ACHN (cell line): ENCODE results near the gene ATG7.

ENCODE experiments used
- DNase-seq: peaks from one replicate; pipeline ENCODE4 v3.0.0-alpha.2; 2015
- in situ Hi-C: cut with HindIII; loops from 2 replicates; pipeline ENCODE4 v1.10.0; 2017; ENCODE audit warnings: low sequenced_read_pairs, low pct_ligation_motif_present, low pct_unique_long_range_greater_than_20kb

Gene ATG7

GRCh38 chr3:11547498-11547897, 275.3 kb downstream of the ATG7 start:
- in situ Hi-C loops: no loop called here
- no peak for DNase-seq

DNA sequence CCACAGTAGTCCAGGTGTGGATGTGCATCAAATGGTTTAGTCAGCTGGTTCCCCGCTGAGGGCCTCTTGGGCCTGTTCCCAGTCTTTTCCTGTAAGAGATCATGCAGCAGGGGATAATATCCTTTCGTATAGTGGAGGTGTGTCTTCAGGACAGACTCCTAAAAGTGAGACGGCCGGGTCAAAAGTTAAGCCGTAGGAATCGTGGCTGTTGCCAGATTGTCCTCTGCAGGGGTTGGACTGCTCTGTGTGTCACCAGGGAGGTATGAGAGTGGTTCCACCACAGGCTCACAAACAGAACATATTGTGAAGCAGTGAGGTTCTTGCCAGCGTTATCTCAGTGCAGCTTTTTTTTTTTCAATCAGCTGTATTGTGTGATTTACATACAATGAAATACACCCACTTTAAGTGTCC, 276.5 kb downstream of the ATG7 start:
- peak; percentile 64 for DNase-seq

DNA sequence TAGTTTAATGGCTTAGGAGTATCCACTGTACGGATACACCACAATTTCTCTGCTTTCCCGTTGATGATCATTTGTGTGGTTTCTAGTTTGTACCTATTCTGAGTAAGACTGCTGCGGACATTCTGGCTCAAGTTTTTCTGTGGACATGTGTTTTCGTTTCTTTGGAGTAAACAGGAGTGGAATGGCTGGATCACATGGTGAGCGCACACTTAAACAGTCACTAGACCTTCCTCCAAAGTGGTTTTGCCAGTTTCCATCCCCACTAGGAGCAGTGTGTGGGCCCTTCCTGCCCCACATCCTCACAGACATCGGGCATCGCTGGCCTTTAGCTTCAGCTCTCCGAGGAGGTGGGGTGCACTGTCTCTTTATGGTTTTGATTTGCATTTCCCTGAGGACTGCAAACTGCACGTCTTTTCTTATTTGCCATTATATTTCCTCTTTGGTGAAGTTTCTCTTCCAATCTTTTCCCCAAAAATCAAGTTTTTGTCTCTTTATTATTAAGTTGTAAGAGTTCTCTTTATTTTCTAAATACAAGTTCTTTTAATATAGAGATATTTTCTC, 277.5 kb downstream of the ATG7 start:
- DNase-seq: no peak
- in situ Hi-C loops: no loop called here

More for the DNA sequence above, 276.5 kb downstream of the ATG7 start:
- in situ Hi-C loops: no loop called here

GRCh38 chr3:11551036-11551435, 278.8 kb downstream of the ATG7 start:
- DNase-seq: no peak
- in situ Hi-C loops: no loop called here

DNA sequence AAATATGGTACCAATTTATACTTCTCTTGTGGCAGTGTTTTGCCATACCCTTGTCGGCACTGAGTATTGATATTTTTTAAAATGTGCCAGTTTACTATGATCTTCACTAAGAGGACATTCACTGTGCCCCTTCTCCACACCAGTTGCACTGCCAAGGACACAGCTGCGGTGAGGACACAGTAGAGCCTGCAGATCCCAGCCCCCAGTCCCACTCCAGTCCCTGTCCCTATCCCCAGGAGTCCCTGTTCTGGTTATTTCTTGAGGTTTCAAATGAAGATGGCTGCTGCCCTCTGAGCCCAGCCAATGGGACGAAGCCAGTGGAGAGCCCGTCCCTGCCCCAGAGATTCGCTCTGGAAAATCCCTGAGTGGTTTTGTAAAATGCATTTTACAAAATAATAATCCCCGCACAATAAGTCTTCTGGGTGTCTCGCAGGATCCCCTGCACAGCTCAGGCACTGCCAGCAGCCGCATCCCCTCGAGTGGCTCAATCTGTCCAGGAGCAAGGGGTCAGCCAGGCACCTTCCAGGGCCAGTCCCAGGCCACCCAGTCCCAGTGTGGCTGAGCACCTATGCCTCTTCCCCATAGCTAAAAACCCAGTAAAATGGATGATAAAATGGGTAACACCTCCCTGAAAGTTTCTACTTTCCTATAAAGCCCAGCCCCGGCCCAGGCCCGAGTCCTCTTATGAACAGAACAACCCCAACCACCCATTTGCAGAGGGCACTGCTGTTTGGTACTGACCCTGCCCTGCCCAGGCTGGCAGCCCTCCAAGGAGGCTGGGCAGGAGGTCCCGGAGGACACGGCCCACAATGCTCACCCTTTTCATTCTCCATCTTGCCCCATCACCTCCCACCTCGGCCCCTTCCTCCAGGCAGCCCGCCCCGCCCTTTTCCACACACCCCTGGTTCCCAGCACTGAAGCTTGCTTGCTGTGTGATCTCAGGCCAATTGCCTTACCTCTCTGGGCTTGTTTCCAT, 280.4 kb downstream of the ATG7 start:
- no peak for DNase-seq
- in situ Hi-C loops: no loop called here

GRCh38 chr3:11553436-11554235, 281.4 kb downstream of the ATG7 start:
- DNase-seq: no peak

DNA sequence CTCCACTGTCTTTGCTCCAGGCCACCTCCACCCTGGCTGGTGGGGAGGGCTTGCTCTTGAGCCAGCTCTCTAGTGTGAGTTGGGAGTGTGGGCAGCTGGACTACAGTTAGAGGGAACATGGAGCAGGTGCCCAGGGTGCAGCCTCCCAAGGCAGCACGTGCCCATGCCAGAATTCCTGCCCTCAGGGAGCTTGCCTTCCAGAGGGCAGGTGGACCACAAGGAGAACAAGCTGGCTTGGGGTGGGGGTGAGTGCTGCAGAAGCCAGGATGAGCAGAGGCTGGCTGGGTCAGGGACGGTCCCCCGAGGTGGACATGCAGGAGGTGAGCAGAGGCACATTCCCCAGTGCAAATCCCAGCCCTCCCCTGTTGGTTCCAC, 282.0 kb downstream of the ATG7 start:
- DNase-seq: no peak
- in situ Hi-C loops: no loop called here

More at GRCh38 chr3:11553436-11554235, 281.4 kb downstream of the ATG7 start:
- in situ Hi-C loops: no loop called here

DNA sequence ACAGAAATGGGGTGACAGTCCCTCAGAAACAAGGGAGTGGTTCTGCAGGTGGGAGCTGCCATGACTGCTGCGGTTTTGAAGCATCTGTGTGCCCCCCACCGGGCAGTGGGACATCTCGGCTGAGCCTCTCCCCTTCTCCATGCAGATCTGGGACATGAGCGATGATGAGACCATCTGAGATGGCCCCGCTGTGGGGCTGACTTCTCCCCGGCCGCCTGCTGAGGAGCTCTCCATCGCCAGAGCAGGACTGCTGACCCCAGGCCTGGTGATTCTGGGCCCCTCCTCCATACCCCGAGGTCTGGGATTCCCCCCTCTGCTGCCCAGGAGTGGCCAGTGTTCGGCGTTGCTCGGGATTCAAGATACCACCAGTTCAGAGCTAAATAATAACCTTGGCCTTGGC, 282.5 kb downstream of the ATG7 start:
- DNase-seq: no peak
- in situ Hi-C loops: no loop called here

- DNase-seq: no peak
- in situ Hi-C loops: no loop called here
These were observed 283.1 kb downstream of the ATG7 start for GRCh38 chr3:11555211-11555782.

DNA sequence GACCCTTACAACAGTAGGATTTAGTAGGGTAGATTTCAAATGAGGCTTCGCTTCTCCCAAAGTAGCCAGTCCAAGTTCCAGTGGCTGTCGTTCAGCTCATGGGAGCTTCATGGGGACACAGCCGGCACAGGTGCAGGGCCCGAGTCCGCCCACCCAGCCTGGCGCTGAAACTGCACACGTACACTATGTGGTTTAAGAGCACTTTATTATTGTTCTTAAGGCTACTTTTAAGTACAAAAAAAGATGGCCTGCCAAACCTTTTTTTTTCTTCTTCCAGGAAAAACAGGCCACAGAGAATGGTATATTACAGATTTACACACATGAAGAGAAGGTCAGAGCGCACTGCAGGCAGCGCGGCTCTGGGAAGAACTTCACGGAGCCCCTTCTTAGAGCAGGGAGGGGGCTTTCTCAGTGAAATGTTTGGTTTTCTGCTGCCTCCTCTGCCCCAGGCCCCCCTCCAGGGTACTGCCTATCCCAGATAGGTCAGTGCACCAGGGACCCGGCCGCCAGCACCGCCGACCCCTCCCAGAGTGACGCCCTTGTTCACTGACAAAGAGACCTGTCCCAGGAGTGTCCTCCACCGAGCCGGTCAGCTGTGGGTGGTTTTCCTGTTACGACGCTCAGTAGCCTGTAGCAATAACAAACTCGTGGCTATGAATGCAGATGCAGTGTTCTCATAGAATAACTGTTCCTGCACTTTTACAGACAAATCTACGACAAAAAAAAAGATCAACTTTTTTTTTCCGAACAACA, 283.9 kb downstream of the ATG7 start:
- in situ Hi-C loops: no loop called here
- DNase-seq: no peak

GRCh38 chr3:11556851-11557644, 284.9 kb downstream of the ATG7 start:
- DNase-seq: no peak
- in situ Hi-C loops: no loop called here

DNA sequence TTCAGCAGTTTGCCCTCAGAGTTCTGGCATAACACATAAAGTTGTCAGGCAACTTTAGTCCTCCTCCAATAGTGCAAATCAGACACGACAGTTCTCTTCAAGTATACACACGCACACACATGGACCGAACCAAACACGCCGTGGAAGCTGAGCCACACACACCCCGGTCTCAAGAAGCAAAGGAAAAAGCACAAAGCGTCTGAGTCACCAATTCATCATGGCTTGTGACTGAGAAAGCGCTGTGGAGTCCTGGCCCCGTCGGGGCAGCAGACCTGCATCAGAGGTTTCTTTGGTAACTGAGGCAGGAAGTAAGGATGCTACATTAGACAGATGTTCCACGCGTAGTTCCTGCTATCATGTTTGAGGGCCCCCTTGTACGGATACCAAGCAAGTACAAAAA, 285.8 kb downstream of the ATG7 start:
- DNase-seq: no peak
- in situ Hi-C loops: no loop called here

- in situ Hi-C loops: no loop called here
- no peak for DNase-seq
These were observed 286.3 kb downstream of the ATG7 start for GRCh38 chr3:11558411-11558903.

DNA sequence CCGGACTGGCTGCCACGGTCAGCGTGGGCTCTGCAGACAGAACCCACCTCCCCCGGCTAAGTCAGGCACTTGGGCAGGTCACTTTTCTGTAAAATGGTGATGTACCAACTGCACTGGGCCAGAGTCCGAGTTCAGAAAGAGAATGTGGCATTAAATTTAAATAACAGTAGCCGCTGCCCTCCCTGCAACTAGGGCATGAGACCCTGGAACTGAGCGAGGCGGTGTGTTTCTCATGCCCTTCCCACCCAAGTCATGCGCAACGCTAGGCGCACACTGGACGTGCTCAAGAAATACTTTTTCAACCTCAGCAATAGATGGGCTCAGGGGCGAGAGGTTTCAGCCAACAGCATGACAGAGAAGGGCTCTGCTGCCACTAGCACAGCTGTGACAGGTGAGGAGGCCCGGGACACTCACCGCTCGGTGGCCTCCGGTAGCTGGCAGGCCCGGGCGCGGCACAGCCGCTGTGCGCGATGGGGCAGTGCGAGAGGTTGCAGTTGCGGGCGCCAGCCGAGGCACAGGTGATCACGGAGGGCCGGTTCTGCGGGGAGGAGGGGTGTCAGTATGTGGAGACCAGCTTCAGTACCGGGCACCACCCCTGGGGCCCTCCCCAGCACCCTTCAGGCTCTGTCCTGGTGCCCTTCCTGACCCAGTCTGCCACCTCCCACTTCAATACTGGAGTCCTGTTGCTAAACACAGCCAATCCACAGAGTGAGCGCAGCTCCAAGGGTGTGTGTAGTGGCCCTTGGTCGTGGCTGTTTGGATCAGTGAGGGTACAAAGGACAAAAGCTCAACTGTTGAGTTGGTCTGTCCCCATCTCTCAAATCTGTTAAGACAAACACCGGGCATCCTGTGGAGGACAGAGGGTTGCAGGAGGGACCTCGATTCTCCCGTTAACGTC, 287.0 kb downstream of the ATG7 start:
- in situ Hi-C loops: no loop called here
- DNase-seq: no peak

- in situ Hi-C loops: no loop called here
- DNase-seq: no peak
These were observed 287.8 kb downstream of the ATG7 start for GRCh38 chr3:11559816-11560633.

DNA sequence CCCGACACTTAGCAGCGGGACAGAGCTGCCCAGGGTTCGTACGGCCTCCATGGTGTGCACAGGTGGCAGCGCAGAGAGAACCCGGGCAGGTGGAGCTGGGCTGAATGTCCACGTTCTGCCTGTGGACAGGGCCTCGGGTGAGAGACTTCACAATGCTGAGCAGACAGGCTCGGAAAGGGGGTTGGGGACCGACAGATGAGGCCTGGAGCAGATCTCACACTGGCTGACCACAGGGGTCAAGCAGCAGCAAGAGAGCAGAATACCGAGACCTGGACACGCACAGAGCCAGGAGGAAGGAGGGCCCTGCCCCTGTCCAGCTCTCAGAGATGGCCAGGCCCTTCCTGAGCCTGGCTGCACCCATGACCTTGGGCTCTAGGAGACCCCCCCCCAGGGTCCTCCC, 288.5 kb downstream of the ATG7 start:
- in situ Hi-C loops: no loop called here
- no peak for DNase-seq
